PC-9 (cell line): ENCODE data around the gene OBSL1. TPM values are rescaled to one million over a fixed set of nuclear protein-coding genes. Genes with fewer than 3 reads are reported as not detected.

Experiments
- BruUV-seq: library from RNA; stranded (reverse); fragments of 400-500 nt; replicated peaks from 2 replicates; lab custom pipeline; 2021; lab: Mats Ljungman, UMichigan
- CTCF ChIA-PET: fragments of 300-600 bp; sonication (Branson Sonifier 250); formaldehyde crosslinking; loops from one replicate; lab custom pipeline; 2022; ENCODE audit warnings: antibody characterized with exemption; lab: Charles Lee
- POLR2A ChIA-PET: fragments of 300-600 bp; sonication (Branson Sonifier 250); formaldehyde crosslinking; loops from one replicate; lab custom pipeline; 2022; ENCODE audit warnings: antibody characterized with exemption; ENCODE audit not compliant: unreplicated experiment; lab: Charles Lee
- DNase-seq, 2 experiments: peaks; one replicate each; pipeline versions ENCODE4 v3.0.0 to v3.0.0-alpha.2; 2015 to 2022; ENCODE audit warnings: mixed read lengths in 1 of 2
- H2AFZ ChIP-seq: fragments of 200-600 bp; sonication (generic); 2 replicates; pipeline ENCODE4 v1.8.1; 2017; ENCODE audit warnings: antibody characterized with exemption
- H3F3A ChIP-seq: fragments of 200-600 bp; sonication (generic); 2 replicates; pipeline ENCODE4 v1.8.1; 2017; ENCODE audit warnings: antibody characterized with exemption, mild to moderate bottlenecking, low read depth; ENCODE audit not compliant: insufficient read depth
- H3K27ac ChIP-seq: fragments of 200-600 bp; sonication (generic); 2 replicates; pipeline ENCODE4 v1.6.1; 2016; ENCODE audit warnings: mixed run types
- H3K27me3 ChIP-seq: fragments of 200-600 bp; sonication (generic); 2 replicates; pipeline ENCODE4 v1.6.1; 2016; ENCODE audit warnings: low read depth, mixed run types; ENCODE audit not compliant: insufficient read depth
- H3K36me3 ChIP-seq: fragments of 200-600 bp; sonication (generic); 2 replicates; pipeline ENCODE4 v1.6.1; 2016; ENCODE audit warnings: low read depth, mixed run types
- H3K4me1 ChIP-seq: fragments of 200-600 bp; sonication (generic); replicated peaks from 2 replicates; pipeline ENCODE4 v1.6.1; 2016; ENCODE audit warnings: mixed run types; ENCODE audit not compliant: insufficient read depth
- H3K4me2 ChIP-seq: fragments of 200-600 bp; sonication (generic); 2 replicates; pipeline ENCODE4 v1.6.1; 2017; ENCODE audit warnings: mixed run types
- H3K4me3 ChIP-seq: fragments of 200-600 bp; sonication (generic); 2 replicates; pipeline ENCODE4 v1.6.1; 2016; ENCODE audit warnings: mixed run types
- H3K79me2 ChIP-seq: fragments of 200-600 bp; sonication (generic); 2 replicates; pipeline ENCODE4 v1.6.1; 2017; ENCODE audit warnings: low read depth, mixed run types
- H3K9me2 ChIP-seq: fragments of 200-600 bp; sonication (generic); 2 replicates; pipeline ENCODE4 v1.8.1; 2017; ENCODE audit warnings: mild to moderate bottlenecking; ENCODE audit not compliant: insufficient read depth
- H3K9me3 ChIP-seq: fragments of 200-600 bp; sonication (generic); 2 replicates; pipeline ENCODE4 v1.8.1; 2016; ENCODE audit warnings: low read depth; ENCODE audit not compliant: insufficient read depth
- H4K20me1 ChIP-seq: fragments of 200-600 bp; sonication (generic); 2 replicates; pipeline ENCODE4 v1.8.1; 2017; ENCODE audit not compliant: insufficient read depth
- EZH2 ChIP-seq: fragments of 200-600 bp; sonication (generic); IDR thresholded peaks from 2 replicates; pipeline ENCODE4 v1.8.0; 2017; ENCODE audit warnings: antibody characterized with exemption, low read depth
- intact Hi-C: fragments of 100-400 bp; cut with micrococcal nuclease; formaldehyde crosslinking; loops from one replicate; pipeline ENCODE4 v1.10.0; 2022; ENCODE audit not compliant: unreplicated experiment
- total RNA-seq: library from RNA; stranded (reverse); gene quantifications from 2 replicates; pipeline ENCODE4 v1.2.3, GENCODE V29; 2021
- TF ChIP-seq, protein P1 (sequence below): fragments of 200-600 bp; sonication (generic); conservative IDR thresholded peaks from 2 replicates; pipeline ENCODE4 v1.6.1; 2017; ENCODE audit warnings: mixed run types, antibody characterized with exemption, mild to moderate bottlenecking, moderate library complexity

OBSL1 gene
- total RNA-seq, 1 experiment from 2014 or later: 110 TPM

GRCh38 chr2:219615894-219616293 is 44.6 kb upstream of the OBSL1 start:
- Histone ChIP-seq H3K9me2 (no peaks in the 10 kb centered on the region), H3K4me3 (no peak overlapping the region), H4K20me1 (no peaks in the 10 kb centered on the region), H3K36me3 (no peaks in the 10 kb centered on the region; the same call in none of the 2 replicates), H3K79me2 (no peaks in the 10 kb centered on the region), H3K9me3 (no peaks in the 10 kb centered on the region), H2AFZ (no peak overlapping the region), H3K27me3 (no peaks in the 10 kb centered on the region), H3K27ac (no peak overlapping the region), H3F3A (no peaks in the 10 kb centered on the region), H3K4me1 (no peaks in the 10 kb centered on the region), H3K4me2 (no peak overlapping the region)
- CTCF ChIA-PET: no interaction called here
- intact Hi-C loops: no loop called here
- BruUV-seq: no TSS peak
- POLR2A ChIA-PET: no interaction called here
- no peak for TF ChIP-seq EZH2
- TF ChIP-seq, protein P1, sequence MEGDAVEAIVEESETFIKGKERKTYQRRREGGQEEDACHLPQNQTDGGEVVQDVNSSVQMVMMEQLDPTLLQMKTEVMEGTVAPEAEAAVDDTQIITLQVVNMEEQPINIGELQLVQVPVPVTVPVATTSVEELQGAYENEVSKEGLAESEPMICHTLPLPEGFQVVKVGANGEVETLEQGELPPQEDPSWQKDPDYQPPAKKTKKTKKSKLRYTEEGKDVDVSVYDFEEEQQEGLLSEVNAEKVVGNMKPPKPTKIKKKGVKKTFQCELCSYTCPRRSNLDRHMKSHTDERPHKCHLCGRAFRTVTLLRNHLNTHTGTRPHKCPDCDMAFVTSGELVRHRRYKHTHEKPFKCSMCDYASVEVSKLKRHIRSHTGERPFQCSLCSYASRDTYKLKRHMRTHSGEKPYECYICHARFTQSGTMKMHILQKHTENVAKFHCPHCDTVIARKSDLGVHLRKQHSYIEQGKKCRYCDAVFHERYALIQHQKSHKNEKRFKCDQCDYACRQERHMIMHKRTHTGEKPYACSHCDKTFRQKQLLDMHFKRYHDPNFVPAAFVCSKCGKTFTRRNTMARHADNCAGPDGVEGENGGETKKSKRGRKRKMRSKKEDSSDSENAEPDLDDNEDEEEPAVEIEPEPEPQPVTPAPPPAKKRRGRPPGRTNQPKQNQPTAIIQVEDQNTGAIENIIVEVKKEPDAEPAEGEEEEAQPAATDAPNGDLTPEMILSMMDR: no peak
- DNase-seq: no peak

- DNase-seq: no peak
- Histone ChIP-seq H3K4me2 (no peak overlapping the region), H3K36me3 (no peaks in the 10 kb centered on the region; the same call in none of the 2 replicates), H3K9me2 (no peaks in the 10 kb centered on the region), H3F3A (no peaks in the 10 kb centered on the region), H2AFZ (no peak overlapping the region), H3K27me3 (no peaks in the 10 kb centered on the region), H3K4me1 (no peaks in the 10 kb centered on the region), H3K9me3 (no peaks in the 10 kb centered on the region), H4K20me1 (no peaks in the 10 kb centered on the region), H3K79me2 (no peaks in the 10 kb centered on the region), H3K27ac (no peak overlapping the region), H3K4me3 (no peak overlapping the region)
- POLR2A ChIA-PET: no interaction called here
- BruUV-seq: no TSS peak
- intact Hi-C loops: no loop called here
- TF ChIP-seq, protein P1: no peak
- no peak for TF ChIP-seq EZH2
- CTCF ChIA-PET: no interaction called here
These were observed 43.7 kb upstream of the OBSL1 start for GRCh38 chr2:219615036-219615435.

DNA sequence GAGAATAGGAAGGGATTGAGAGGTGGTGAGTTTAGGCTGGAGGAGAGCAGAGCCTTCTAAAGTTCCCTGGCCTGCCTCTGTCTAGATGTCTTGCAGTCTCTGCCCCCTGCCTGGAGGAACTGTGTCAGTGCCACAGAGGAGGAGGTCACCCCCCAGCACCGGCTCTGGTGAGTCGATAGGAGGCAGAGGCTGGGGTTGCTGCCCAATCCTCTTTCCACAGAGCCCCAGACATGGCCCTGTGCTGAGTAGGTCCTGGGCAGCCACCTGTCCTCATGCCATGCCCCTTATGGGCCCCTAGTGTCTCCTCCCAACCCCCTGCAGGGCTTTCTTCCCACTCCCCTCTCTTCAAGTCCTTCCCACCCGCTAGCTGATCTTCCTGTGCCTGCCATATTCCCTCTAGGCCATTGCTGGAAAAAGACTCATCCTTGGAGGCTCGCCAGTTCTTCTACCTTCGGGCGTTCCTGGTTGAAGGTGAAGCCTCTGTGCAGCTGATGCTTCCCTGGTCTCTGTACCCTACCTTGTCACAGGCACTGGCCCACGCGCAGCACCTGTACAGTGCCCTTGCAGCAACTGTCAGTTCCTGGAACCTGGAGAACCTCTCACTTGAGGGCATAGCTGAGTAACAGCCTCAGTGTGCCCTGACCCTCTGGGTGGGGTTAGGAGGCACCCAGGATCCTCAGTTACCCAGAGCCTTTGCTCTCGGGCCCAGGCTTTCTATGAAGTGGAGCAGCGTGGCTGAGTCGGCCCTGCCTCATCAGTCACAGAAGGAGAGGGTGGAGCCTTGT is 42.9 kb upstream of the OBSL1 start:
- Histone ChIP-seq H3F3A (no peaks in the 10 kb centered on the region), H3K27me3 (no peaks in the 10 kb centered on the region), H3K4me1 (no peaks in the 10 kb centered on the region), H3K27ac (no peak overlapping the region), H3K4me2 (no peak overlapping the region), H3K4me3 (no peak overlapping the region), H3K9me2 (no peaks in the 10 kb centered on the region), H3K36me3 (no peaks in the 10 kb centered on the region; the same call in none of the 2 replicates), H4K20me1 (no peaks in the 10 kb centered on the region), H3K9me3 (no peaks in the 10 kb centered on the region), H3K79me2 (no peaks in the 10 kb centered on the region), H2AFZ (no peak overlapping the region)
- TF ChIP-seq, protein P1: no peak
- TF ChIP-seq EZH2: no peak
- BruUV-seq: no TSS peak
- ChIA-PET POLR2A (no interaction called here), CTCF (no interaction called here)
- no peak for DNase-seq
- intact Hi-C loops: no loop called here
